GM12873 (cell line): ENCODE measurements around the gene RBM15B.

Experiments used
- CTCF ChIP-seq: IDR thresholded peaks from 2 replicates; pipeline ENCODE4 v1.5.1; 2012; ENCODE audit warnings: low read depth, mild to moderate bottlenecking, moderate library complexity, low read length, control low read depth; ENCODE audit not compliant: insufficient read depth; ENCODE audit errors: missing control alignments

Gene RBM15B

GRCh38 chr3:51379301-51379700 is 11.8 kb upstream of the RBM15B start:
- no peak for TF ChIP-seq CTCF

GRCh38 chr3:51379746-51380455 is 11.2 kb upstream of the RBM15B start:
- no peak for TF ChIP-seq CTCF

GRCh38 chr3:51380601-51381332 is 10.3 kb upstream of the RBM15B start:
- no peak for TF ChIP-seq CTCF

GRCh38 chr3:51381333-51381705 is 9.8 kb upstream of the RBM15B start:
- no peak for TF ChIP-seq CTCF

- TF ChIP-seq CTCF = no peak
These were observed 8.9 kb upstream of the RBM15B start for GRCh38 chr3:51382076-51382745.

GRCh38 chr3:51382947-51383578 is 8.0 kb upstream of the RBM15B start:
- TF ChIP-seq CTCF = no peak
